ENCODE results near the gene WBP2.
"Not testable (repeated sequence)": the region's sequence is repeated elsewhere in the genome, so short reads cannot be mapped to it uniquely, and the experiment has no call there.

WBP2 gene

DNA sequence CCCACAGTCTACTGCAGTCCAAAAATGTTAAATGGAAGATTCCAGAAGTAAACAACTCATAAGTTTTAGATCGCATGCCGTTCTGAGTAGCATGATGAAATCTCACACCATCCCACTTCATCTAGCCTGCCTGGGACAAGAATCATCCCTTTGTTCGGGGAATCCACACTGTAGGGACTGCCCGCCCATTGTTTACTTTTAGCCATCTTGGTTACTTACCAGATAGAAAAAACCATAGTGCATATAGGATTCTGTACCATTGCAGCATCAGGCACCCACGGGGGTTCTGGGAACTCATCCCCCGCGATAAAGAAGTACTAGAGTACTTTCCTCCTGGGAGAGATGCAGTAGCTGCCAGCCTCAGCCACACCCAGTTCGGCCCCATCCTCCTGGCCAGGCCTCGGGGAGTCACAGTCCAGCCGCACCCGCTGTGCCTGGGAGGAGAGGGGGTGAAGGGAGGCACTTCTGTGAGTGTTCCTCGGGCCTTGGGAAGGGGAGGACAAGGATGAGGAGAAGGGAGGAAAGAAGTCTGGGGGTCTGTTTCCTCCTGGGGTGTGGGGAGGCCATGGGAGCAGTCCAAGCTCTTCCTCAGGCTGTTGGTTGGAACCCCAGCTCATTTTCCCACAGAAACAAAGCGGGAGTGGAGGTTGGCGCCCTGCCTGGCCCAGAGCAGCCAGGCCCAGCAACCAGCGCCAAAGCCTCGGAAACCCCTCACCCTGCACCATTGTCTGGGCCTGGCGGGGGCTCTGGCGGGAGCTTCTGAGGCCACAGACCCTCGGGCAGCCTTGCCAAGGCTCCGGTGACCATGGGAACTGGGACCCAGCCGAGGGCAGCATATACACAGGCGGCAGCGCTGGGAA is 14.4 kb upstream of the WBP2 start:
- Histone ChIP-seq H3K27me3 (ENCODE audit: low read length) (no peaks in the 10 kb centered on the region), H3K9me2 (replicated peaks; ENCODE audit: insufficient read depth, low read length) (no peaks in the 10 kb centered on the region), H3K4me2 (ENCODE audit: low read depth, low read length, poor library complexity, severe bottlenecking) (no peak overlapping the region), H4K20me1 (ENCODE audit: low read depth, low read length) (no peaks in the 10 kb centered on the region), H3K27ac (ENCODE audit: low read depth, low read length) (no peak overlapping the region), H2AFZ (ENCODE audit: low read depth, low read length, severe bottlenecking) (no peak overlapping the region), H3K4me3 (ENCODE audit: insufficient read depth, low read length, poor library complexity, severe bottlenecking) (no peak overlapping the region), H3K9ac (ENCODE audit: low read length) (no peak overlapping the region), H3F3A (ENCODE audit: insufficient read depth) (no peaks in the 10 kb centered on the region), H3K9me3 (ENCODE audit: insufficient read depth, low read length) (no peaks in the 10 kb centered on the region), H3K79me2 (ENCODE audit: insufficient read depth, low read length) (no peaks in the 10 kb centered on the region), H3K36me3 (ENCODE audit: low read length) (no peaks in the 10 kb centered on the region)
- TF ChIP-seq EZH2phosphoT487 (conservative IDR thresholded peaks at IDR 0.05; ENCODE audit: low read length) = no peak
- TF ChIP-seq, protein P1, sequence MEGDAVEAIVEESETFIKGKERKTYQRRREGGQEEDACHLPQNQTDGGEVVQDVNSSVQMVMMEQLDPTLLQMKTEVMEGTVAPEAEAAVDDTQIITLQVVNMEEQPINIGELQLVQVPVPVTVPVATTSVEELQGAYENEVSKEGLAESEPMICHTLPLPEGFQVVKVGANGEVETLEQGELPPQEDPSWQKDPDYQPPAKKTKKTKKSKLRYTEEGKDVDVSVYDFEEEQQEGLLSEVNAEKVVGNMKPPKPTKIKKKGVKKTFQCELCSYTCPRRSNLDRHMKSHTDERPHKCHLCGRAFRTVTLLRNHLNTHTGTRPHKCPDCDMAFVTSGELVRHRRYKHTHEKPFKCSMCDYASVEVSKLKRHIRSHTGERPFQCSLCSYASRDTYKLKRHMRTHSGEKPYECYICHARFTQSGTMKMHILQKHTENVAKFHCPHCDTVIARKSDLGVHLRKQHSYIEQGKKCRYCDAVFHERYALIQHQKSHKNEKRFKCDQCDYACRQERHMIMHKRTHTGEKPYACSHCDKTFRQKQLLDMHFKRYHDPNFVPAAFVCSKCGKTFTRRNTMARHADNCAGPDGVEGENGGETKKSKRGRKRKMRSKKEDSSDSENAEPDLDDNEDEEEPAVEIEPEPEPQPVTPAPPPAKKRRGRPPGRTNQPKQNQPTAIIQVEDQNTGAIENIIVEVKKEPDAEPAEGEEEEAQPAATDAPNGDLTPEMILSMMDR (IDR thresholded peaks at IDR 0.05; ENCODE audit: insufficient read depth, low read length, poor library complexity, severe bottlenecking) = no peak

DNA sequence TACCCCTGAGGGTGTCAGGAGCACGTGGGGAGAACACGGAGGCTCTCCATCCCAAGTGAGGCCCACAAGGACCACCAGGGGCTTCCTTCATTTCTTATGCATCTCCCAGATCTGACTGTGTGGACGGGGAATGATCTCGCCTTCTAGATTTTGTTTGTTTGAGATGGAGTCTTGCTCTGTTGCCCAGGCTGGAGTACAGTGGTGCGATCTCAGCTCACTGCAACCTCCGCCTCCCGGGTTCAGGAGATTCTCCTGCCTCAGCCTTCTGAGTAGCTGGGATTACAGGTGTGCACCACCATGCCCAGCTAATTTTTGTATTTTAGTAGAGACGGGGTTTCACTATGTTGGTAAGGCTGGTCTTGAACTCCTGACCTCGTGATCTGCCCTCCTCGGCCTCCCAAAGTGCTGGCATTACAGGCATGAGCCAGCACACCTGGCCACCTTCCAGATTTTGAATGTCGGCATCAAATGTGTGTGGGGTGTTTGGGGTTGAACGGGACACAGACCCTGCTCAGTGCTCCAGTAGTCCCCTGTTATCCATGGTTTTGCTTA is 13.7 kb upstream of the WBP2 start:
- H3K36me3 ChIP-seq (ENCODE audit: low read length); H2AFZ ChIP-seq (ENCODE audit: low read depth, low read length, severe bottlenecking); H3K79me2 ChIP-seq (ENCODE audit: insufficient read depth, low read length); H3K4me2 ChIP-seq (ENCODE audit: low read depth, low read length, poor library complexity, severe bottlenecking); H4K20me1 ChIP-seq (ENCODE audit: low read depth, low read length); H3K27ac ChIP-seq (ENCODE audit: low read depth, low read length); H3K27me3 ChIP-seq (ENCODE audit: low read length); H3F3A ChIP-seq (ENCODE audit: insufficient read depth); H3K9ac ChIP-seq (ENCODE audit: low read length); H3K4me3 ChIP-seq (ENCODE audit: insufficient read depth, low read length, poor library complexity, severe bottlenecking); H3K9me3 ChIP-seq (ENCODE audit: insufficient read depth, low read length); H3K9me2 ChIP-seq (replicated peaks; ENCODE audit: insufficient read depth, low read length): not testable (repeated sequence)

DNA sequence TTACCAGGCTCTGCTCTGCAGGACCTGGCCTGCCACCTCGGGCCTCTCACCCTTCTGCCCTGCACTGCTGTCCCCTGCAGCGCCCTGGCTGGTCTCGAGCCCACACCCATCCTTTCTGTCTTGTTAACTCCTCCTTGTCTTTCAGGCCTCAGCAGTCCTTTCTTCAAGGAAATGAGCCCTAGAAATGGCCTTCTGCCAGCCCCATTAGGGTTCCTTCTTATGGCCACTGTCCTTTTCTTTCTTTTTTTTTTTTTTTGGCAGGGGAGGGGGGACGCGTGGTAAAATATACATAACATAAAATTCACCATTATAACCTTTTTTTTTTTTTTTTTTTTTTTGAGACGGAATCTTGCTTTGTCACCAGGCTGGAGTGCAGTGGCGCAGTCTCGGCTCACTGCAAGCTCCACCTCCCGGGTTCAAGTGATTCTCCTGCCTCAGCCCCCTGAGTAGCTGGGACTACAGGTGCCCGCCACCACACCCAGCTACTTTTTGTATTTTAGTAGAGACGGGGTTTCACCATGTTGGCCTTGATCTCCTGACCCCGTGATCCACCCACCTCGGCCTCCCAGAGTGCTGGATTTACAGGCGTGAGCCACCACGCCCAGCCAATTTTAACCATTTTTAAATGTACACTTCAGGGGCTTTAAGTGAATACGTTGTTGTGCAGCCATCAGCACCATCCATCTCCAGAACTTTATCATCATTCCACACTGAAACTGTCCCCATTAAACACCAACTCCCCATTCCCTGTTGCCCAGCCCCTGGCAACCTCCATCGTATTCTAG is 10.5 kb upstream of the WBP2 start:
- not testable (repeated sequence) for H3K9ac ChIP-seq (ENCODE audit: low read length); H3K27ac ChIP-seq (ENCODE audit: low read depth, low read length); H3K27me3 ChIP-seq (ENCODE audit: low read length); H3K9me3 ChIP-seq (ENCODE audit: insufficient read depth, low read length); H3K36me3 ChIP-seq (ENCODE audit: low read length); H3K4me2 ChIP-seq (ENCODE audit: low read depth, low read length, poor library complexity, severe bottlenecking); H4K20me1 ChIP-seq (ENCODE audit: low read depth, low read length); H3K79me2 ChIP-seq (ENCODE audit: insufficient read depth, low read length); H2AFZ ChIP-seq (ENCODE audit: low read depth, low read length, severe bottlenecking); H3K4me3 ChIP-seq (ENCODE audit: insufficient read depth, low read length, poor library complexity, severe bottlenecking); H3K9me2 ChIP-seq (replicated peaks; ENCODE audit: insufficient read depth, low read length); H3F3A ChIP-seq (ENCODE audit: insufficient read depth)

DNA sequence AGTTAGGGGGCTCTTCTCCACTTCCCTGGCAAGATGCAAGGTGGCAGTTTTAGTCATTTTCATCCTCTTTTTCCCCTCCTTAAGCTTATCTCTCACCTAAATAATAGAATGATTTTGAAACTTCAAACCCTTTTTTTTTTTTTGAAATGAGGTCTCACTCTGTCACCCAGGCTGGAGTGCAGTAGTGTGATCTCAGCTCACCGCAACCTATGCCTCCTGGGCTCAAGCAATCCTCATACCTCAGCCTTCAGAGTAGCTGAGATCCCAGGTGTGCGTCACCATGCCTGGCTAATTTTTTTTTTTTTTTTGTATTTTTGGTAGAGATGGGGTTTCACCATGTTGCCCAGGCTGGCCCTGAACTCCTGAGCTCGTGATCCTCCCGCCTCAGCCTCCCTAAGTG is 9.8 kb upstream of the WBP2 start:
- H3K9me2 ChIP-seq (replicated peaks; ENCODE audit: insufficient read depth, low read length); H3K27ac ChIP-seq (ENCODE audit: low read depth, low read length); H3K27me3 ChIP-seq (ENCODE audit: low read length); H3K36me3 ChIP-seq (ENCODE audit: low read length); H3K9me3 ChIP-seq (ENCODE audit: insufficient read depth, low read length); H3K4me3 ChIP-seq (ENCODE audit: insufficient read depth, low read length, poor library complexity, severe bottlenecking); H2AFZ ChIP-seq (ENCODE audit: low read depth, low read length, severe bottlenecking); H3K9ac ChIP-seq (ENCODE audit: low read length); H3K4me2 ChIP-seq (ENCODE audit: low read depth, low read length, poor library complexity, severe bottlenecking); H3K79me2 ChIP-seq (ENCODE audit: insufficient read depth, low read length); H4K20me1 ChIP-seq (ENCODE audit: low read depth, low read length); H3F3A ChIP-seq (ENCODE audit: insufficient read depth): not testable (repeated sequence)
